Measurements from ENCODE around the gene CSRNP3.

The CSRNP3 gene

DNA sequence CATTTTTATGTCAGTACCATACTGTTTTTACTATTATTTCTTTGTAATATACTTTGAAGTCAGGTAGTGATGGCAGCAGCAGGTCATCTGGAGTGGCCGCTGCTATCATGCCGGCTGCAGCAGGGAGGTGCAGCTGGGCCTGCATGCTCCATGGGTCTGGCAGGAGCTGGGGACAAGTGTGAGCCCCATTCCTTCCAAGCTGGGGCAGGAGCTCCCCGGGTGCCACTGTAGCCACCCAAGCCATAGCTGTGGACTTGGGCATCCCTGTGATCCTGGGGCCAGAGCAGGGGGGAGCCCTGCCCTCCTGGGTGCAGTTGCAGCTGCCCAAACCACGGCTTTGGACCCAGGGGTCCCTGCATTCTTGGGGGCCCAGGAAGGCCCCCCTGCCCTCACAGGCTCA, 59.2 kb downstream of the CSRNP3 start:
- TF ChIP-seq, protein P1, sequence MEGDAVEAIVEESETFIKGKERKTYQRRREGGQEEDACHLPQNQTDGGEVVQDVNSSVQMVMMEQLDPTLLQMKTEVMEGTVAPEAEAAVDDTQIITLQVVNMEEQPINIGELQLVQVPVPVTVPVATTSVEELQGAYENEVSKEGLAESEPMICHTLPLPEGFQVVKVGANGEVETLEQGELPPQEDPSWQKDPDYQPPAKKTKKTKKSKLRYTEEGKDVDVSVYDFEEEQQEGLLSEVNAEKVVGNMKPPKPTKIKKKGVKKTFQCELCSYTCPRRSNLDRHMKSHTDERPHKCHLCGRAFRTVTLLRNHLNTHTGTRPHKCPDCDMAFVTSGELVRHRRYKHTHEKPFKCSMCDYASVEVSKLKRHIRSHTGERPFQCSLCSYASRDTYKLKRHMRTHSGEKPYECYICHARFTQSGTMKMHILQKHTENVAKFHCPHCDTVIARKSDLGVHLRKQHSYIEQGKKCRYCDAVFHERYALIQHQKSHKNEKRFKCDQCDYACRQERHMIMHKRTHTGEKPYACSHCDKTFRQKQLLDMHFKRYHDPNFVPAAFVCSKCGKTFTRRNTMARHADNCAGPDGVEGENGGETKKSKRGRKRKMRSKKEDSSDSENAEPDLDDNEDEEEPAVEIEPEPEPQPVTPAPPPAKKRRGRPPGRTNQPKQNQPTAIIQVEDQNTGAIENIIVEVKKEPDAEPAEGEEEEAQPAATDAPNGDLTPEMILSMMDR (IDR thresholded peaks at IDR 0.05; ENCODE audit: extremely low read depth, insufficient read depth, missing control alignments) = no peak

DNA sequence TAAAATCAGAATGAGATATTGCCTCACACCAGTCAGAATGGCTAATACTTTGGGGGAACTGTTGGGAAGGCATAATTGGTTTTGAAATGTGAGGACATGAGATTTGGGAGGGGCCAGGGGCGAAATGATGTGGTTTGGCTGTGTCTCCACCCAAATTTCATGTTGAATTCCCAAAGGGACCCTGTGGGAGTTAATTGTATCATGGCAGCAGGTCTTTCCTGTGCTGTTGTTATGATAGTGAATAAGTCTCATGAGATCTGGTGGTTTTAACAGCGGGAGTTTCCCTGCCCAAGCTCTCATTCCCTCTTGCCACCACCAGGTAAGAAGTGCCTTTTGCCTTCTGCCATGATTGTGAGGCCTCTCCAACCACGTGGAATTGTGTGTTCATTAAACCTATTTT, 59.6 kb downstream of the CSRNP3 start:
- in situ Hi-C loops (cut with MboI; ENCODE audit: low pct_unique_long_range_greater_than_20kb, low sequenced_read_pairs, unreplicated experiment) = no loop called here
- DNase-seq (ENCODE audit: low spot score) = no peak
- TF ChIP-seq, protein P1 (IDR thresholded peaks at IDR 0.05; ENCODE audit: extremely low read depth, insufficient read depth, missing control alignments) = no peak

More for the DNA sequence above, 59.2 kb downstream of the CSRNP3 start:
- in situ Hi-C loops (cut with MboI; ENCODE audit: low pct_unique_long_range_greater_than_20kb, low sequenced_read_pairs, unreplicated experiment) = no loop called here
- DNase-seq (ENCODE audit: low spot score) = no peak

GRCh38 chr2:165533331-165533730, 63.8 kb downstream of the CSRNP3 start:
- no peak for DNase-seq (ENCODE audit: low spot score)
- in situ Hi-C loops (cut with MboI; ENCODE audit: low pct_unique_long_range_greater_than_20kb, low sequenced_read_pairs, unreplicated experiment) = no loop called here
- TF ChIP-seq, protein P1 (IDR thresholded peaks at IDR 0.05; ENCODE audit: extremely low read depth, insufficient read depth, missing control alignments) = no peak

GRCh38 chr2:165535471-165535870, 66.0 kb downstream of the CSRNP3 start:
- TF ChIP-seq, protein P1 (IDR thresholded peaks at IDR 0.05; ENCODE audit: extremely low read depth, insufficient read depth, missing control alignments) = no peak
- no peak for DNase-seq (ENCODE audit: low spot score)
- in situ Hi-C loops (cut with MboI; ENCODE audit: low pct_unique_long_range_greater_than_20kb, low sequenced_read_pairs, unreplicated experiment) = no loop called here

DNA sequence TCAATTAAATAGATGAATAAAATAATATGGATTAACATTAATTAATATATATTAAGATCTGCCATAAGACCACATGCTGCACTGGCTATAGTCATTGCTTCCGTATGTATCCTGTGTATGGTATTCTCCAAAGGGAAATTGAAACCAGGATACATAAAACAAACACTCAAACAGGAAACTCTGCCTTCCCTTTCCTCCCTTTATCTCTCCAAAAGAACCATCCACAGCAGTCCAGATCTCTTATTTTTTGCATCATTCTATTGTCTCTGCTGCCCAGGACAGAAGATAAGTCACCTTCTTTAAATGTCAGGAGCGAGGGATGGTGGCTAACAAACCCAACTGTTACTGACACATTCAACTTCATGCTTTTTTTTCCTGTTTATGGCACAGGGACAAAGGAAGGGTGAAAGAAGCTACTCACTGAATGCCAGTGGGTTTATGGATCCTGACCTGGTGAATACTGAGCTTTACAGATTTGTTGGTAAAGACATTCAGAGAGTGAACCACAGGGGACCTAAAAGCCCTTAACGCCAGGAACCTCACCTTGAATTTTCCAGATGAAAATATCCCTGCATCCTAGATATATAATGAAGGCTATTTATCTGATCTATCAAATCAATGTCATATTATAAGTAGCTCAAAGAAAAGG, 67.5 kb downstream of the CSRNP3 start:
- TF ChIP-seq, protein P1 (IDR thresholded peaks at IDR 0.05; ENCODE audit: extremely low read depth, insufficient read depth, missing control alignments) = no peak
- DNase-seq (ENCODE audit: low spot score) = no peak
- in situ Hi-C loops (cut with MboI; ENCODE audit: low pct_unique_long_range_greater_than_20kb, low sequenced_read_pairs, unreplicated experiment) = no loop called here

DNA sequence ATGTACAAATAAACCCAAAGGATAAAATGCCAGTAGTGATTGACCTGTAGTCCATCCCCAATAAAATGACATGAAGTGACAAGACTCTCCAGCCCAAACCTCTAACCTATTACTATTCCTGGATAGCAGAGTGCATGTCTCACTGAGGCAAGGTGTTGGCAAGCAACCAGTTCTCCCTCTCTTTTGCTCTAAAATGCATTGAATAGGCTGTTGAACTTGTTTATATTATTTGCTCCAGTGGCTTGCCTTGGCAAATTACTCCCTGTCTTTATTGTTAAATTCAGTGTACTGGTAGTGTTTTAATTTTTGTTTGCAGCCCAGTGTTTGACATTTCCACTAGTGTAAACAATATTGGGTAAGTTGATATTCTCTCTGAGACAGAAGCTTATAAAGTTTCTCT, 70.5 kb downstream of the CSRNP3 start:
- DNase-seq (ENCODE audit: low spot score) = no peak
- in situ Hi-C loops (cut with MboI; ENCODE audit: low pct_unique_long_range_greater_than_20kb, low sequenced_read_pairs, unreplicated experiment) = no loop called here

More for the DNA sequence above, 70.5 kb downstream of the CSRNP3 start:
- TF ChIP-seq, protein P1 (IDR thresholded peaks at IDR 0.05; ENCODE audit: extremely low read depth, insufficient read depth, missing control alignments) = no peak
